CD14-positive monocyte (primary cell): ENCODE measurements around the gene ALDH18A1. TPM values are rescaled to one million over a fixed set of nuclear protein-coding genes. Genes with fewer than 3 reads are reported as not detected.

ENCODE experiments used
- DNase-seq, 3 donors: peaks; one replicate each; pipeline ENCODE4 v3.0.0-alpha.2; 2011 to 2022
- H2AFZ ChIP-seq: 2 replicates; pipeline ENCODE4 v1.6.0; 2012; ENCODE audit warnings: mild to moderate bottlenecking, low read depth, low read length, inconsistent platforms; ENCODE audit not compliant: insufficient read depth, poor library complexity, severe bottlenecking
- H3K27ac ChIP-seq, 2 donors: 1 replicate in 1 of 2; 2 replicates in 1 of 2; pipeline ENCODE4 v1.5.1; 2012 to 2013; ENCODE audit warnings: low read length in 2 of 2, control low read depth in 1 of 2, inconsistent platforms in 1 of 2, low read depth in 1 of 2, mild to moderate bottlenecking in 1 of 2
- H3K27me3 ChIP-seq, 2 donors: one replicate each; pipeline versions ENCODE4 v1.6.0 to v1.6.1; 2011 to 2013; ENCODE audit warnings: low read length in 2 of 2; ENCODE audit not compliant: control insufficient read depth in 2 of 2, insufficient read depth in 2 of 2
- H3K36me3 ChIP-seq, 2 donors: replicated peaks in 1 of 2; 1 replicate in 1 of 2; 2 replicates in 1 of 2; pipeline versions ENCODE4 v1.5.1 to v1.6.1; 2012 to 2013; ENCODE audit warnings: low read length in 2 of 2, control low read depth in 1 of 2, inconsistent platforms in 1 of 2, mild to moderate bottlenecking in 1 of 2; ENCODE audit not compliant: insufficient read depth in 2 of 2, control insufficient read depth in 1 of 2
- H3K4me1 ChIP-seq, 2 donors: 1 replicate in 1 of 2; 2 replicates in 1 of 2; pipeline versions ENCODE4 v1.5.1 to v1.6.1; 2012 to 2013; ENCODE audit warnings: low read length in 2 of 2, control low read depth in 1 of 2, inconsistent platforms in 1 of 2, mild to moderate bottlenecking in 1 of 2, moderate library complexity in 1 of 2; ENCODE audit not compliant: insufficient read depth in 2 of 2, control insufficient read depth in 1 of 2
- H3K4me2 ChIP-seq: replicated peaks from 2 replicates; pipeline ENCODE3; 2012; ENCODE audit warnings: low read length, moderate library complexity, mild to moderate bottlenecking; ENCODE audit not compliant: poor library complexity, severe bottlenecking; ENCODE audit errors: extremely low read depth
- H3K4me3 ChIP-seq, 3 experiments: fragments of 200-600 bp in 1 of 3; sonication (generic) in 1 of 3; replicated peaks in 1 of 3; 1 replicate in 2 of 3; 2 replicates in 1 of 3; pipeline ENCODE4 v1.5.1; 2011 to 2013; ENCODE audit warnings: low read length in 3 of 3, mild to moderate bottlenecking in 3 of 3, control low read depth in 2 of 3, low read depth in 2 of 3, inconsistent platforms in 1 of 3, moderate library complexity in 1 of 3
- H3K79me2 ChIP-seq: 2 replicates; pipeline ENCODE4 v1.6.0; 2012; ENCODE audit warnings: mild to moderate bottlenecking, control low read depth, inconsistent platforms, low read length, moderate library complexity; ENCODE audit not compliant: insufficient read depth
- H3K9ac ChIP-seq: 2 replicates; pipeline ENCODE4 v1.6.0; 2017; ENCODE audit warnings: low read length, mild to moderate bottlenecking; ENCODE audit not compliant: insufficient read depth, poor library complexity, severe bottlenecking
- H3K9me3 ChIP-seq, 2 donors: replicated peaks in 1 of 2; 1 replicate in 1 of 2; 2 replicates in 1 of 2; pipeline versions ENCODE4 v1.5.1 to v1.6.1; 2012 to 2013; ENCODE audit warnings: low read length in 2 of 2, control low read depth in 1 of 2; ENCODE audit not compliant: control insufficient read depth in 1 of 2, insufficient read depth in 1 of 2
- H4K20me1 ChIP-seq: 2 replicates; pipeline ENCODE4 v1.6.0; 2012; ENCODE audit warnings: mild to moderate bottlenecking, low read length, control low read depth, moderate library complexity; ENCODE audit not compliant: insufficient read depth
- H3K27ac Mint-ChIP-seq, 7 donors: one replicate each; pipeline ENCODE4 v1.8.0; 2020; ENCODE audit warnings: mild to moderate bottlenecking in 7 of 7, mixed read lengths in 7 of 7, moderate library complexity in 6 of 7, inconsistent platforms in 2 of 7
- H3K27me3 Mint-ChIP-seq, 3 donors: one replicate each; pipeline ENCODE4 v1.8.0; 2021 to 2022; ENCODE audit warnings: low read depth in 3 of 3, mild to moderate bottlenecking in 3 of 3, mixed read lengths in 3 of 3, moderate library complexity in 3 of 3, inconsistent platforms in 1 of 3
- H3K36me3 Mint-ChIP-seq, 2 donors: one replicate each; pipeline ENCODE4 v1.8.0; 2020; ENCODE audit warnings: mixed read lengths in 2 of 2, inconsistent platforms in 1 of 2, mild to moderate bottlenecking in 1 of 2
- H3K4me1 Mint-ChIP-seq: one replicate; pipeline ENCODE4 v1.8.0; 2020; ENCODE audit warnings: mild to moderate bottlenecking, mixed read lengths
- H3K4me3 Mint-ChIP-seq, 2 donors: one replicate each; pipeline ENCODE4 v1.8.0; 2020; ENCODE audit warnings: mild to moderate bottlenecking in 2 of 2, mixed read lengths in 2 of 2, moderate library complexity in 1 of 2
- H3K9me3 Mint-ChIP-seq, 7 donors: one replicate each; pipeline ENCODE4 v1.8.0; 2020 to 2022; ENCODE audit warnings: mixed read lengths in 7 of 7, mild to moderate bottlenecking in 6 of 7, moderate library complexity in 6 of 7, inconsistent platforms in 2 of 7
- WGBS: methylation state at CpG from one replicate; pipeline ENCODE4 v1.1.5; 2013; ENCODE audit warnings: missing lambda C conversion rate; ENCODE audit not compliant: insufficient coverage; 5-methylcytosine and 5-hydroxymethylcytosine counted together
- intact Hi-C, 2 donors: fragments of 100-400 bp; cut with micrococcal nuclease; formaldehyde crosslinking; loops; one replicate each; pipeline versions ENCODE4 v1.15.0 to v1.15.1; 2023
- polyA plus RNA-seq, 3 donors: library from polyadenylated mRNA; depleted of rRNA in 1 of 3; unstranded in 2 of 3; stranded (reverse) in 1 of 3; fragments of 300-500 nt in 2 of 3; fragments of >200 nt in 1 of 3; fragmentation: Illumina TruSeq in 2 of 3; gene quantifications; 1 replicate in 2 of 3; 2 replicates in 1 of 3; pipeline ENCODE4 v1.2.3, GENCODE V29; 2012 to 2021
- TF ChIP-seq, protein P1 (sequence below): fragments of 200-600 bp; IDR thresholded peaks from one replicate; pipeline ENCODE4 v1.8.0; 2022; ENCODE audit warnings: antibody characterized with exemption, mild to moderate bottlenecking

Gene ALDH18A1
- polyA plus RNA-seq, 3 donors = 1.7 to 2.6 (median 2.6) TPM

DNA sequence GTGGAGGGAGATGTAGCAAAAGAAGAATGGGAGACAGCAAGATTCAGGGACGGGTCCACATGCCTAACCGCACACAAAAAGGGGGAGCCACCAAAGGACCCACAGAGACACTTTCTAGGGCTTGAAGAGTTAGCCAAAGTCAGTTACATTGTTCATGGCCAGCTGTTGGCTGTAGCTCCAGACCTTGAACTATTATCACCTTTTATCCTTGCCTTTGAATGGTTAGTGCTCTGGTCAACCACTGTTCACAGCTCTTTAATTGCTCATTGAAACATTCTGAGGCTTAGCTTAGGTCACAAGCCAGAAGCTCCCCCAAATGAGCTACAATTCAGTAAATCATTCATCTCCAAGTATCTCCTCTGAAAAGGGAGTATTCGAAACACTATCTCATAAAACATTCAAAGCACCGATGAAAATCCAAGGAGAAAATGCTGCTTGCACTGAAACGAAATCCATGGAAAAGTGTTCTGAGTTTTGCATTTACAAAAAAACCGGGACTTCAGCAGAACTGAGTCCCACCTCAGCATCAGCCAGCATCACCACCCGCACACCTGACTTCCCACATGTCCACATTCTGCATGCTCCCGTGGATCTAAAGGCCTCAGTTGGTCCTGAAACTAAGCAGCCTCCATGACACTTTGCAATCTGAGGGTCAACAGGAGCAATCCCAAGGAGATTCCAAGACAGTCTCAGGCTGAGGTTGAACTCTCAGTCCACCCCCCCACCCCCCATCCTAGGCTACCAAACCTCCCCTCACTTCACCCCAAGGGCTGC lies 99.3 kb downstream of the ALDH18A1 start:
- Histone ChIP-seq H3K27me3 (peaks cover 14 to 20% of the 10 kb centered on the region in 2 donors), H2AFZ (no peak overlapping the region), H3K4me3 (no peak overlapping the region), H3K4me2 (no peak overlapping the region), H3K27ac (no peak overlapping the region), H4K20me1 (no peaks in the 10 kb centered on the region), H3K36me3 (no peaks in the 10 kb centered on the region), H3K4me1 (peaks cover 11 to 15% of the 10 kb centered on the region in 2 donors), H3K9ac (no peak overlapping the region), H3K79me2 (no peaks in the 10 kb centered on the region), H3K9me3 (no peaks in the 10 kb centered on the region)
- Mint-ChIP-seq H3K9me3 (peaks cover 0 to 6% (median 3%) of the 10 kb centered on the region in 7 donors), H3K4me1 (peaks cover 15% of the 10 kb centered on the region), H3K36me3 (peaks cover 0 to 3% of the 10 kb centered on the region in 2 donors), H3K27ac (no peak overlapping the region), H3K4me3 (no peak overlapping the region), H3K27me3 (peaks cover 22 to 36% (median 32%) of the 10 kb centered on the region in 3 donors)
- TF ChIP-seq, protein P1, sequence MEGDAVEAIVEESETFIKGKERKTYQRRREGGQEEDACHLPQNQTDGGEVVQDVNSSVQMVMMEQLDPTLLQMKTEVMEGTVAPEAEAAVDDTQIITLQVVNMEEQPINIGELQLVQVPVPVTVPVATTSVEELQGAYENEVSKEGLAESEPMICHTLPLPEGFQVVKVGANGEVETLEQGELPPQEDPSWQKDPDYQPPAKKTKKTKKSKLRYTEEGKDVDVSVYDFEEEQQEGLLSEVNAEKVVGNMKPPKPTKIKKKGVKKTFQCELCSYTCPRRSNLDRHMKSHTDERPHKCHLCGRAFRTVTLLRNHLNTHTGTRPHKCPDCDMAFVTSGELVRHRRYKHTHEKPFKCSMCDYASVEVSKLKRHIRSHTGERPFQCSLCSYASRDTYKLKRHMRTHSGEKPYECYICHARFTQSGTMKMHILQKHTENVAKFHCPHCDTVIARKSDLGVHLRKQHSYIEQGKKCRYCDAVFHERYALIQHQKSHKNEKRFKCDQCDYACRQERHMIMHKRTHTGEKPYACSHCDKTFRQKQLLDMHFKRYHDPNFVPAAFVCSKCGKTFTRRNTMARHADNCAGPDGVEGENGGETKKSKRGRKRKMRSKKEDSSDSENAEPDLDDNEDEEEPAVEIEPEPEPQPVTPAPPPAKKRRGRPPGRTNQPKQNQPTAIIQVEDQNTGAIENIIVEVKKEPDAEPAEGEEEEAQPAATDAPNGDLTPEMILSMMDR = no peak
- WGBS = 93% methylated on average over 5 of the region's 8 CpGs
- intact Hi-C loops = no loop called here
- no peak for DNase-seq

Other genes starting within 250 kb of the ALDH18A1 start
- under 1 TPM in 2 of 3 donors, not detected in 1; 0.08 to 0.15 TPM for gene SORBS1, start 95.3 kb downstream of the ALDH18A1 start, polyA plus RNA-seq
- 10 to 100 TPM in 2 of 3 donors, 1 to 10 TPM in 1; 8.5 to 23.1 (median 14.4) TPM for gene TCTN3, start 37.2 kb upstream of the ALDH18A1 start, polyA plus RNA-seq
- gene ENTPD1, start 99.5 kb upstream of the ALDH18A1 start, polyA plus RNA-seq = 10 to 100 TPM; 62.2 to 71.1 (median 70.4) TPM